IgD-negative memory B cell (primary cell): ENCODE measurements around the gene GNB1. TPM values are rescaled to one million over a fixed set of nuclear protein-coding genes. Genes with fewer than 3 reads are reported as not detected.
A peak's percentile ranks its signal among the peaks of the same experiment; 100 is the strongest.

Experiments used
- H3K27ac Mint-ChIP-seq, 3 donors: one replicate each; pipeline ENCODE4 v1.8.0; 2020 to 2022; ENCODE audit warnings: mild to moderate bottlenecking in 3 of 3, mixed read lengths in 3 of 3, moderate library complexity in 1 of 3
- H3K27me3 Mint-ChIP-seq: one replicate; pipeline ENCODE4 v1.8.0; 2021; ENCODE audit warnings: mixed read lengths
- H3K36me3 Mint-ChIP-seq: one replicate; pipeline ENCODE4 v1.8.0; 2020; ENCODE audit warnings: mild to moderate bottlenecking, mixed read lengths
- H3K4me1 Mint-ChIP-seq, 3 donors: one replicate each; pipeline ENCODE4 v1.8.0; 2020 to 2022; ENCODE audit warnings: mixed read lengths in 3 of 3, mild to moderate bottlenecking in 1 of 3
- H3K4me3 Mint-ChIP-seq, 4 donors: one replicate each; pipeline ENCODE4 v1.8.0; 2020 to 2022; ENCODE audit warnings: mild to moderate bottlenecking in 4 of 4, mixed read lengths in 4 of 4, moderate library complexity in 3 of 4
- H3K9me3 Mint-ChIP-seq, 3 donors: one replicate each; pipeline ENCODE4 v1.8.0; 2020 to 2021; ENCODE audit warnings: mixed read lengths in 3 of 3, mild to moderate bottlenecking in 1 of 3
- polyA plus RNA-seq: library from polyadenylated mRNA; unstranded; fragments of 300-500 nt; fragmentation: Illumina TruSeq; gene quantifications from one replicate; pipeline ENCODE4 v1.2.3, GENCODE V29; 2021

Gene GNB1
- polyA plus RNA-seq, 1 donor from 2014 or later, result 40.0 TPM

DNA sequence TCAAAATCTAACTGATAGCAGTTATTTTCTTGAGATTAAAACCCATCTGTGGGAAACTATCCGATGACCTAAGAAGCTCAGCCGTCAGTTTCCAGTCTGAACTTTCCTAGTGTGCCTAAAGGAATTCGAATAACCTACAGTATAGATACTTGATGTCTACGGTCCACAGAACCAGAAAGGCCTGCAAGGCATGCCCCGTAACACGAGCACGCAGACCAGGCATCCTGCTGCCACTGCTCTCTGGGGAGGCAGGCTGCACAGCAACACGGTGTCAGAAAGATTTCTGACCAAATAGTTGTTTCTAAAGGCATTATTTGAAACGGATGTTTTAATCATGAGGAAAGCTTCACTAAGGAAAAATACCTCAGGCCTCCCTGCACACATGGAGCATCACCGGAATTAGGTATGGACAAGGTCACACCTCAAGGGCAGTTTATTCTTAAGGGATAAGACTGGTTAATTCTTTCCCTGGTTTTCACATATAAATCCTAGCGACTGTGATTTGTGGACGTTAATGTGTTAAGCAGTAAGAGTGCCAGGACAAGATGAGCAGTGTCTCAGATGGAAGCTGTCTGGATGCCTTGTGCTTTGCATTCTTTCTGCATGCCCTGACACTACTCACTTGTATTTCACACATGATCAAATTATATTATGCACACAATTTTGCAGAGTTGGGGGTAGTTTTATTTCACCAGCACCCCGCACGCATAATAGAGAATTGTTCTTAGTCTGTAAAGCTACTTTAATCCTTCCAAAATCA is 63.6 kb downstream of the GNB1 start:
- H3K27me3 Mint-ChIP-seq, result no peaks in the 10 kb centered on the region
- H3K9me3 Mint-ChIP-seq, result no peaks in the 10 kb centered on the region
- peaks cover 4% of the 10 kb centered on the region for H3K36me3 Mint-ChIP-seq
- H3K4me3 Mint-ChIP-seq, result peak overlapping the region in 1 of 4 donors; percentile 28
- H3K4me1 Mint-ChIP-seq, result peaks cover 18 to 31% (median 27%) of the 10 kb centered on the region in 3 donors
- peak overlapping the region in 1 of 3 donors; percentile 62 for H3K27ac Mint-ChIP-seq

DNA sequence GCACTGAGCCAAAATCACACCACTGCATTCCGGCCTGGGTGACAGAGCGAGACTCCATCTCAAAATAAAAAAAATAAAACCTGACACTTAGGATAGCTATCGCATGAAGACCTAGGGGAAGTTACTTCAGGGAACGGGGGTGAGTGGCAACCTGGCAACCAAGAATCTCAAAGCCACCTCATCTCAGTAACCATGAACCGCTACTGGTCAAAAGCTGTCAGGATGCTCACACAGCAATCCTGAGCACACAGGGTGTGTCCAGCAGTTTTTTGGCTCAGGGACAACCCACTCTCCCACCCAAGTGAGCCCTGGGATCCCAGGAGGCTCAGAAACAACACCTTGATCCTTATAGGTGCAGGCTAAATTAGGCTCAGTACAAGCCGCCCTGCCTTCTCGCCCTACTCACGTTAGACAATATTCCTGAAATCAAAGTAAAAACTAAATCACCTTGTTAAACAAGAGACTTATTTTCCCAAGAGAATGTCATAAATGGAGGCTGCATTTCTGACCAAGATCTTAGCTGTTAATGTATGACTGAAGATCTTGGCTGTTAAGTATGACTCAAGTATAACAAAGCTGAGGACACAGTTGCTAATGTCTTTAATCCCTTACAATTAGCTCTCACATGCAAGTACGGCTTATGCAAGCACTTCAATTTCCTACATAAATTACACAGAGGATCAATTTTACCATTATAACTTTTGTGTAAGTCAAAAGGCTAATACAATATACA is 64.4 kb downstream of the GNB1 start:
- H3K9me3 Mint-ChIP-seq, result no peaks in the 10 kb centered on the region
- no peaks in the 10 kb centered on the region for H3K27me3 Mint-ChIP-seq
- no peak overlapping the region for H3K4me3 Mint-ChIP-seq
- peak overlapping the region in 2 of 3 donors; percentile 62 to 78 for H3K27ac Mint-ChIP-seq
- H3K4me1 Mint-ChIP-seq, result peaks cover 18 to 29% (median 25%) of the 10 kb centered on the region in 3 donors
- H3K36me3 Mint-ChIP-seq, result peaks cover 4% of the 10 kb centered on the region

DNA sequence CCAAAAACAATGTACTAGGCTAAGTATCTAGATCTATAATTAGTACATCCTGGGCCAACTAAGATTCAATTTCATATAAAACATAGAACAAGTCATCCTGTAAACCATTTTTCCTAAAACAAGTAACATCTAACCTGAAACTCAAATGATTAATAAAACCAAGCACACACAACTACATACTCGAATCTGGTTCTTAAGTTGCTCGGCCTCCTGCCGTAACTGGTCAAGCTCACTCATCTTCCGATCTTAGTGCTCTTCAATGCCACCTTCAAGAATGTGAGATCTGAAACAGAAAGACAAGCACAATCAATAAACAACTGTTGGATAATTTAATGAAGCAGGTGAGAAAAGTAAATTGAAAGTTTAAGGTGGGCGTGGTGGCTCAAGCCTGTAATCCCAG is 65.7 kb downstream of the GNB1 start:
- no peaks in the 10 kb centered on the region for H3K27me3 Mint-ChIP-seq
- H3K9me3 Mint-ChIP-seq, result no peaks in the 10 kb centered on the region
- H3K4me3 Mint-ChIP-seq, result no peak overlapping the region
- peaks cover 24 to 35% (median 27%) of the 10 kb centered on the region in 3 donors for H3K4me1 Mint-ChIP-seq
- H3K36me3 Mint-ChIP-seq, result peaks cover 4% of the 10 kb centered on the region
- H3K27ac Mint-ChIP-seq, result peak overlapping the region in 1 of 3 donors; percentile 78

GRCh38 chr1:1819762-1820161 is 71.1 kb downstream of the GNB1 start:
- Mint-ChIP-seq H3K9me3 (no peaks in the 10 kb centered on the region), H3K36me3 (no peaks in the 10 kb centered on the region), H3K27me3 (no peaks in the 10 kb centered on the region), H3K4me3 (no peak overlapping the region), H3K27ac (no peak overlapping the region), H3K4me1 (peaks cover 6 to 11% (median 8%) of the 10 kb centered on the region in 3 donors)

GRCh38 chr1:1817221-1817620 is 73.7 kb downstream of the GNB1 start:
- Mint-ChIP-seq H3K4me1 (peaks cover 6 to 11% (median 8%) of the 10 kb centered on the region in 3 donors), H3K36me3 (no peaks in the 10 kb centered on the region), H3K9me3 (no peaks in the 10 kb centered on the region), H3K4me3 (no peak overlapping the region), H3K27ac (no peak overlapping the region), H3K27me3 (no peaks in the 10 kb centered on the region)

- H3K27ac Mint-ChIP-seq, result peak overlapping the region in 1 of 3 donors; percentile 73
- peaks cover 2 to 10% (median 6%) of the 10 kb centered on the region in 3 donors for H3K4me1 Mint-ChIP-seq
- no peaks in the 10 kb centered on the region for H3K27me3 Mint-ChIP-seq
- H3K4me3 Mint-ChIP-seq, result no peak overlapping the region
- no peaks in the 10 kb centered on the region for H3K36me3 Mint-ChIP-seq
- H3K9me3 Mint-ChIP-seq, result no peaks in the 10 kb centered on the region
These were observed 75.1 kb downstream of the GNB1 start for GRCh38 chr1:1815606-1816281.

DNA sequence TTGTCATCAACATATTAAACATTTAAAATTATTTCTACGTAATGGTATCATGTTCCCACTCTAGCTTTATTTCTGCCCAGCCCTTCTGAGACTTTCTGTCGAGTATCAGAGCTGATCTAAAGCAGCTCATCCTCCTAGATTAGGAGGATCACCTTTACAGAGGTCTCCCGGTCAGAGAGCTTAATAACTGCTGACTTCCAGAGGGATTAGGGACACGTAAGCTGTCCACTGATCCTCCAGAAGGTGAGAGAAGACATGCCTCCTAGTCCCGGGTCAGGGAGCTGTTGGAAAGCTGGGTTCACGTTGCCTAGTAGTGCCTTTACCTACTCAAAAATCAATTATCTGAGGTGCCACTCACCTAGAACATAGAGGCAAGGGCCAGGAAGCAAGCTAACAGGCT is 81.4 kb downstream of the GNB1 start:
- Mint-ChIP-seq H3K36me3 (no peaks in the 10 kb centered on the region), H3K4me1 (no peaks in the 10 kb centered on the region), H3K4me3 (no peak overlapping the region), H3K27me3 (no peaks in the 10 kb centered on the region), H3K9me3 (no peaks in the 10 kb centered on the region), H3K27ac (peak overlapping the region in 1 of 3 donors; percentile 59)

- no peaks in the 10 kb centered on the region for H3K27me3 Mint-ChIP-seq
- no peaks in the 10 kb centered on the region for H3K9me3 Mint-ChIP-seq
- no peaks in the 10 kb centered on the region for H3K4me1 Mint-ChIP-seq
These were observed 82.7 kb downstream of the GNB1 start for GRCh38 chr1:1808206-1808605.

GRCh38 chr1:1806890-1807289 is 84.0 kb downstream of the GNB1 start:
- no peaks in the 10 kb centered on the region for H3K36me3 Mint-ChIP-seq
- H3K9me3 Mint-ChIP-seq, result no peaks in the 10 kb centered on the region
- no peak overlapping the region for H3K4me3 Mint-ChIP-seq
- peaks cover 0 to 5% (median 3%) of the 10 kb centered on the region in 3 donors for H3K4me1 Mint-ChIP-seq
- H3K27me3 Mint-ChIP-seq, result no peaks in the 10 kb centered on the region
- peak overlapping the region in 2 of 3 donors; percentile 50 to 83 for H3K27ac Mint-ChIP-seq

More at GRCh38 chr1:1808206-1808605, 82.7 kb downstream of the GNB1 start:
- peak overlapping the region in 1 of 3 donors; percentile 69 for H3K27ac Mint-ChIP-seq
- no peak overlapping the region for H3K4me3 Mint-ChIP-seq
- H3K36me3 Mint-ChIP-seq, result no peaks in the 10 kb centered on the region

DNA sequence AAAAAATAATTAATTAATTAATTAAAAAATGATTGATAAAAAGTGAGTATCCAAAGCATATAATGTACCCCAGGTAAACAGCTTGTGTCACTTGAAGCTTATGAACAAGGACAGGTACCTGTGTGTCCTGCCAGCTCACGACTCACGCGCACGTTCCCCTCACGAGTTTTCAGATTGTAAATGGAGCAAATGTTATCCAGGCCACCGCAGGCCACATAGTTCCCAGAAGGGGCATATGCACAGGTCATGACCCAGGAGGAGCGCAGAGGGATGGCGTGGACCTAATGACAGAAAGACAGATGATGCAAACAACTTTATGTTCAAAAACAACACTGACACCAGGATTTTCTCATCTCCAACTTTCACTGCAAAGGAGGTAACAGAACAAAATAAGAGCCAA is 86.6 kb downstream of the GNB1 start:
- Mint-ChIP-seq H3K27me3 (no peaks in the 10 kb centered on the region), H3K27ac (no peak overlapping the region), H3K4me1 (peaks cover 17 to 27% (median 25%) of the 10 kb centered on the region in 3 donors), H3K4me3 (no peak overlapping the region), H3K9me3 (no peaks in the 10 kb centered on the region), H3K36me3 (peaks cover 1% of the 10 kb centered on the region)

- Mint-ChIP-seq H3K4me3 (no peak overlapping the region), H3K27ac (peak overlapping the region in 2 of 3 donors; percentile 32 to 79), H3K9me3 (no peaks in the 10 kb centered on the region), H3K36me3 (peaks cover 1% of the 10 kb centered on the region), H3K4me1 (peaks cover 24 to 34% (median 31%) of the 10 kb centered on the region in 3 donors), H3K27me3 (no peaks in the 10 kb centered on the region)
These were observed 88.0 kb downstream of the GNB1 start for GRCh38 chr1:1802871-1803270.

- H3K4me1 Mint-ChIP-seq, result peaks cover 30 to 47% (median 34%) of the 10 kb centered on the region in 3 donors
- no peaks in the 10 kb centered on the region for H3K9me3 Mint-ChIP-seq
- H3K27ac Mint-ChIP-seq, result peak overlapping the region in 2 of 3 donors; percentile 64 to 78
- H3K27me3 Mint-ChIP-seq, result no peaks in the 10 kb centered on the region
- H3K4me3 Mint-ChIP-seq, result peak overlapping the region in 1 of 4 donors; percentile 39
- H3K36me3 Mint-ChIP-seq, result peaks cover 4% of the 10 kb centered on the region
These were observed 91.2 kb downstream of the GNB1 start for GRCh38 chr1:1799716-1800115.

DNA sequence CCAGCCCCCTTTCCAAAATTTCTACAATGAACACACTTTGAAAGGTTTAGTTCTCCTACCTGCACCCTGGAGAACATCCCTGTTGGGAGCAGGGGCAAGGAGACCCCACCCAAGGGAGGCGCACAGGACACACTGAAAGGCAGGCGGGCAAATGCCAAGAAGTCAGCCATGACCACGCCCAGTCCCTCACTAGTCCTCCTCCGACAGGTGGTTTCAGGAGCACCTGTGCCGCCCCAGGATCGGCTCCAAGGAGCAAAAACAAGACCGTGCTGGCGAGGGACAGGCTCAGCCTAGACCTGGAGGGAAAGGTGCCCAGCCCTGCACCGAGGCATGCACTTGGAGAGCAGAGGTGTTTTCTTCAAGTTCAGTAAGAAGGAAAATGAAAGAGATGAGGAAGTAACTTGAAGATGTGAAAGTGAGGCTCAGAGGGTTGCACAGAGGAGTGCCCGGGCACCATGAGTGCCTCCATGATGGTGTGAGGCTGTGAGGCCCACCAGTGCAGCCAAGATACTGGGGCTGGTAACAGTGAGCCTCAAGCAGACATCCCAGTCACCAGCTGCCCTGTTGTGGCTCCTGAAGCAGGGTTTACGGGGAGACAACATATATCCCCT is 93.1 kb downstream of the GNB1 start:
- peak overlapping the region in 2 of 4 donors; percentile 84 to 88 for H3K4me3 Mint-ChIP-seq

GRCh38 chr1:1796466-1796865 is 94.4 kb downstream of the GNB1 start:
- Mint-ChIP-seq H3K27ac (peak overlapping the region in 2 of 3 donors; percentile 31 to 78), H3K9me3 (no peaks in the 10 kb centered on the region), H3K36me3 (peaks cover 6% of the 10 kb centered on the region), H3K4me3 (peak overlapping the region in 3 of 4 donors; percentile 33 to 52 (median 39)), H3K4me1 (peaks cover 28 to 40% (median 30%) of the 10 kb centered on the region in 3 donors), H3K27me3 (no peaks in the 10 kb centered on the region)

More for the DNA sequence above, 93.1 kb downstream of the GNB1 start:
- peak overlapping the region; percentile 51 to 78 (median 63) for H3K27ac Mint-ChIP-seq
- H3K36me3 Mint-ChIP-seq, result peaks cover 6% of the 10 kb centered on the region
- H3K27me3 Mint-ChIP-seq, result no peaks in the 10 kb centered on the region
- H3K4me1 Mint-ChIP-seq, result peaks cover 30 to 47% (median 38%) of the 10 kb centered on the region in 3 donors
- no peaks in the 10 kb centered on the region for H3K9me3 Mint-ChIP-seq
